Muscle layer of colon (tissue), 2 donors: ENCODE data around the gene CEP112.

Experiments used
- H3K27ac ChIP-seq: one replicate; pipeline ENCODE4 v1.7.0; 2013; ENCODE audit warnings: low read depth, mild to moderate bottlenecking, low read length, moderate library complexity
- H3K27me3 ChIP-seq, 2 donors: one replicate each; pipeline ENCODE4 v1.7.0; 2013; ENCODE audit warnings: low read length in 2 of 2, mild to moderate bottlenecking in 2 of 2; ENCODE audit not compliant: insufficient read depth in 2 of 2, control insufficient read depth in 1 of 2
- H3K36me3 ChIP-seq: one replicate; pipeline ENCODE4 v1.7.0; 2013; ENCODE audit warnings: mild to moderate bottlenecking, low read length; ENCODE audit not compliant: insufficient read depth
- H3K4me1 ChIP-seq: one replicate; pipeline ENCODE4 v1.7.0; 2013; ENCODE audit warnings: mild to moderate bottlenecking, low read length; ENCODE audit not compliant: insufficient read depth
- H3K4me3 ChIP-seq, 2 donors: one replicate each; pipeline ENCODE4 v1.7.0; 2013; ENCODE audit warnings: low read length in 2 of 2, low read depth in 1 of 2, mild to moderate bottlenecking in 1 of 2, moderate library complexity in 1 of 2
- H3K9ac ChIP-seq: one replicate; pipeline ENCODE4 v1.7.0; 2013; ENCODE audit warnings: low read length
- H3K9me3 ChIP-seq: one replicate; pipeline ENCODE4 v1.7.0; 2013; ENCODE audit warnings: mild to moderate bottlenecking, low read length
- donor health status: abdominal sarcoma.
- donor health status: Adenocarcinoma of cecum.

The CEP112 gene

DNA sequence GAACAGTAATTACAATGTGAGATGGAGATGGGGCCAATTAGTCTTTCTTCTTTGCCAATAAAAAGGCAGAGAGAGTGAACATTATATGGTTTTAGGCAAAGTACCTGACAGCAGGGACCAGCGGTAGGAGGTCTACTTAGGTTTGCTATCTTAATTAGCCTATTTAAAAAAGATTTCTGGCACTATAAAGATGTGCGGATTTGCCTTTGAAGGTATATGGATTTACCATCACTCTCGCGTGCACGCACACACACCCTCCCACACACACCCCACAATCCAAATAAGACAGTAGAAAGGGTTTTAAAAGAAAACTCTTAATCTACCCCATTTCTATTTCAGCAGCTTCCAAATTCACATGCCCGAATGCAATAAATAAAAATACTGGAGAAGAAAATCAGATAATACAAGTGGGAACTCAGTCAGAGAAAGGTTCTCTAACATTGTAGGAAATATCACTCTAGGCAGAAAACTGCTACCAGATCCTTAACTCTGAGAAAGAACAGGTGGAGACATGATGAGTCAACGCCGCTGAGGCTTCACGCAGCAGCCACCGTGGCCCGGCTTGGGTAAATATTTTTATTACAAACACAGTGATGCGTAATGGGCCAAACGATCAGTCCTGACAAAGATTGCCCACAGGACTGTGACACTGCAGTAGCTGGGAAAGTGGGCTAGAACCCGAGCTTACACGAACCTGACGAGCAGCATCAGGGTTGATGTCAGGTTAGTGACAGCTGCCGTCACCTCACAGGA lies 563.9 kb downstream of the CEP112 start:
- Histone ChIP-seq H3K4me1 (peaks cover 11% of the 10 kb centered on the region), H3K27me3 (no peaks in the 10 kb centered on the region), H3K9me3 (no peaks in the 10 kb centered on the region), H3K4me3 (peak overlapping the region in 1 of 2 donors; percentile 42), H3K36me3 (no peaks in the 10 kb centered on the region), H3K27ac (no peak overlapping the region), H3K9ac (peak overlapping the region; percentile 22)

DNA sequence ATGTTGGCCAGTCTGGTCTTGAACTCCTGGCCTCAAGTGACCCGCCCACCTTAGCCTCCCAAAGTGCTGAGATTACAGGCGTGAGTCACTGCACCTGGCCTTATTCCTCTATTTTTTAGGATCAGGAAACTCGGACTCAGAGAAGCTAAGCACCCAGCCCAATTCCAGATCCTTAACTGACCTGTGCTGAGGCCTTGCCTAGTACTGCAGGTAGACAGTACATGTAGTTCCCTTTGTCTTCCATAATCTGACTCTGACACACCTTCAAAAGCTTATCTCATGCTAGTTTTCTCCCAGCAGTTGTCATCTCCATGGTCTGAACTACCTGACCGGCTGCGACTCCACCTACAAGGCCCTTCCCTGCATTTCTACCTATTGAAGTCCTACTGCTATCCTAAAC lies 564.8 kb downstream of the CEP112 start:
- Histone ChIP-seq H3K4me3 (no peak overlapping the region), H3K4me1 (peaks cover 11% of the 10 kb centered on the region), H3K27me3 (no peaks in the 10 kb centered on the region)

DNA sequence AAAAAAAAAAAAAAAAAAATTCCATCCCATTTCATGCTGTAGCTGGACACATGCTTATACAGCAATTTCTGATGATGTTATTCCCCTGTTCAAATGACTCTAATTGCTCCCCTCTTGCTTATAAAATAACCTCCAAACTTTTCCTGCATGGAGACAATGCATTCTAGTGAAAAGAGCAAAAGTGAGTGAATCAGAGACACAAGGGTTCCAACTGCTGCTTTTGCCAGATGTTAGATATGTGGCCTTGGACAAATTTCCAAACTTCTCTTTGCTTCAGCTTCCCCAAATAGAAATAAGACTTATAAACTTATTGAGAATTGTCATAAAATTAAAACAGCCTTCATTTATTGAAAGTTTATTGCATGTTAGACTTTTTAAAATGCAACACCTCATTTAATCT lies 565.5 kb downstream of the CEP112 start:
- Histone ChIP-seq H3K27ac (no peak overlapping the region), H3K4me1 (peaks cover 11% of the 10 kb centered on the region), H3K27me3 (no peaks in the 10 kb centered on the region), H3K9me3 (no peaks in the 10 kb centered on the region), H3K36me3 (no peaks in the 10 kb centered on the region), H3K9ac (no peak overlapping the region), H3K4me3 (no peak overlapping the region)

More for the DNA sequence above, 564.8 kb downstream of the CEP112 start:
- no peaks in the 10 kb centered on the region for H3K9me3 ChIP-seq
- H3K9ac ChIP-seq: no peak overlapping the region
- H3K27ac ChIP-seq: no peak overlapping the region
- no peaks in the 10 kb centered on the region for H3K36me3 ChIP-seq

DNA sequence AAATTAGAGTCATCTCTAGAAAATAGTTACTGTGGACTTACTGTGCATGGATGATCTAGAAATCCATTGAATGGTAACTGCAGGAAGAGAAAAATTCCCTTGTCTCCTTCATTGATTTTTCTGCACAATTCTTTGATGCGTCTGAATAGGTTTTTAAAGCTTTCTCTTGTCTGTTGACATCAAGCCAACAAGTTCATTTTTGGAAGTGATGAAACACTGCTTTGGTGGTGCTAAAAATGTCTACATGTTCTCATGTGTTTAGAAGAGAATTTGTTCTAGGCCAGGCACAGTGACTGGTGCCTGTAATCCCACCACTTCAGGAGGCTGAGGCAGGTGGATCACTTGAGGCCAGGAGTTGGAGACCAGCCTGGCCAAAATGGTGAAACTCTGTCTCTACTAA lies 573.4 kb downstream of the CEP112 start:
- no peak overlapping the region for H3K4me3 ChIP-seq
- no peak overlapping the region for H3K27ac ChIP-seq
- H3K4me1 ChIP-seq: no peaks in the 10 kb centered on the region
- H3K9me3 ChIP-seq: no peaks in the 10 kb centered on the region
- H3K36me3 ChIP-seq: no peaks in the 10 kb centered on the region
- H3K9ac ChIP-seq: no peak overlapping the region
- H3K27me3 ChIP-seq: no peaks in the 10 kb centered on the region

DNA sequence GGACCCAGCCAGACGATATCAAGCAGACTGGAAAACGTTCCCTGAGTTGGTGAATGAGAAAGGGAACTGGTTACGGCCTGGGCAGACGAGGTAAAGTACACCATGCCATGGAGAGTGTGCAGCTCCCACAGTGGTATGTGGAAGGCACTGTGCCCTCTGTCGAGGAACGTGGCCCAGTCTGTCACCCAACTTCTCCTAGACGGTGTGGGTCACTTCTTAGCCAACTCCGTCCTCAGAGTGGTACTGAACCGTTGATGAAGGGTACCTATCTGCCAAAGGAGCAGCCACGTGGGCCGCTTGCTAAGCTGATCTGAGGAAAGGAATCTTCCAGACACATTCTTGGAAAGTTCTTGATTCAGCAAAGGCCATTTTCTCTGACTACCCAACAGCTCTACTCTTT lies 574.4 kb downstream of the CEP112 start:
- H3K4me1 ChIP-seq: no peaks in the 10 kb centered on the region

DNA sequence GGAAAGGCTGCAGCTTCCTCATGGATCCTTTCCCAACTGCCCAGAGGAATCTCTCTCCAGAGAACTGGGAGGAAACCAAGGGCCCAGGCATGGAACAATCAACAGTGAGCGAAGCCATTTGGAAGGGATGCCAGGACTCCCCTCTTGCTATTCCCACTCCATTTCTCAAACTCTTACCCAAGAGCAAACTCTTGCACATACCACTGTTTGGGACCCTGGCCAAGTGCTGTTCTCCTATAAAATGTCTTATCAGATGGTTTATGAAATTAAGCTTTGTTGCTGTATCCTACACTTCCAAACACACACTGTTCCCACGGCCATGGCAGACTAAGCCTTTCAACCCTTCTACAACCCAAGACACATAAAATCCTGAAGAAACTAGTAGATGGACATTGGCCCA lies 582.2 kb downstream of the CEP112 start:
- no peaks in the 10 kb centered on the region for H3K27me3 ChIP-seq
- no peak overlapping the region for H3K27ac ChIP-seq
- no peak overlapping the region for H3K9ac ChIP-seq
- no peaks in the 10 kb centered on the region for H3K9me3 ChIP-seq
- H3K36me3 ChIP-seq: no peaks in the 10 kb centered on the region
- no peak overlapping the region for H3K4me3 ChIP-seq
- H3K4me1 ChIP-seq: no peaks in the 10 kb centered on the region

More for the DNA sequence above, 574.4 kb downstream of the CEP112 start:
- no peaks in the 10 kb centered on the region for H3K9me3 ChIP-seq
- no peaks in the 10 kb centered on the region for H3K36me3 ChIP-seq
- H3K4me3 ChIP-seq: no peak overlapping the region
- H3K27me3 ChIP-seq: no peaks in the 10 kb centered on the region
- no peak overlapping the region for H3K27ac ChIP-seq
- H3K9ac ChIP-seq: no peak overlapping the region

DNA sequence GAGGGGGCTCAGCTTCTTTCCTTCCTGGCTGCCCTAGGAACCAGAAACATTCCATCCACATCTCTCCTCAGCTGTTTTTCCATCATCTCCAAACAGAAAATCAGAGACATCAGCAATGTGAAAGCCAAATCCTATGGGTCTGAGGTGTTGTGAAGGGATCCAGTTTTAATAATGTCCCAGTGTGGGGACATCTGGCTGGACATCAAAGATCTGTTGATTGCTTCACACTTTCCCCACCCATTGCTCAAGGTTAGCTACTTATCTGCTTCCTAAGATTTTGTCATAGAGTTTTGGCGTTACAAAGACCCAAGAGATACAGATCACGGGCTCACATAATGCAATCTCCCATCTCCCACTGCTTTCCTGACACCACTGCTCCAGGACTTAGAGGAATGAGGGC lies 582.6 kb downstream of the CEP112 start:
- no peak overlapping the region for H3K4me3 ChIP-seq
- no peaks in the 10 kb centered on the region for H3K36me3 ChIP-seq
- no peaks in the 10 kb centered on the region for H3K4me1 ChIP-seq
- H3K27me3 ChIP-seq: no peaks in the 10 kb centered on the region
- H3K9ac ChIP-seq: no peak overlapping the region
- H3K9me3 ChIP-seq: no peaks in the 10 kb centered on the region
- H3K27ac ChIP-seq: no peak overlapping the region

DNA sequence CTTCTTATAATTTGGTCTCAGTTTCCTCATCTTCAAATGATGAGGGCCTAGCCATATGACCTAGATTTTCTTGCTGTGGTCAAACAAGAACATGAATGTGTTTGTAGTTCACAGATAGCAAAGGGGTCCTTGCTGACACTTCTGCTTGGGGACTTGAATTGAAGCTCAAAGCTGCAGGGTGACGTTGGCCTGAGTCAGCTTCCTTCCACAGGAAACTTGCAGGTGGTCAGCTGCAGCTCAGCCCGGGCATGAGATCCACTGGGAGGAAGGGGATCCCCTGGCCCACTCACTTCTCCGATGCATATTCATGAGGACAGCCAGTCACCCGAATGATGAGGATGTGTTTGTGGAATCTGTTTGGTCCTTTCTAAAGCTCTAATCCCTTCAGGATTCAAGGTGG lies 587.9 kb downstream of the CEP112 start:
- H3K4me3 ChIP-seq: no peak overlapping the region

DNA sequence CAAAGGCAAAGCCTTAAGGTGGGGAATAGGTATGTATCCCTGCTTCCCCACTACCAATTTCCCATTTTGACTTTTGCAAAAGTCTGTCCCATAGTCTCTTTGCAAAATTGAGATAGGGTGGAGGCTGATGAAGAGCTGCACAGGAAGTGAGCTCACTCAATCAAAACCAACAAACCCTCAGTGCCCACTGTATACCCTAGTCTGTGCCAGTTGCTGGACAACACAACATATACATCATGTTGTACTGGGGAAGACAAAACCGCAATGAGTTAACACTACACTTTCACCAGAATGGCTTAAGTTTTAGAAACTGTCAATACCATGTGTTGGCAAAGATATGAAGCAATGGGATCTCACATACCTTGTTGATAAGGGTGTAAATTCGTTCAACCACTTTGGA lies 590.1 kb downstream of the CEP112 start:
- no peak overlapping the region for H3K27ac ChIP-seq
- H3K4me3 ChIP-seq: no peak overlapping the region
- H3K36me3 ChIP-seq: no peaks in the 10 kb centered on the region
- no peaks in the 10 kb centered on the region for H3K27me3 ChIP-seq
- H3K9ac ChIP-seq: no peak overlapping the region
- H3K9me3 ChIP-seq: no peaks in the 10 kb centered on the region
- H3K4me1 ChIP-seq: no peaks in the 10 kb centered on the region

More for the DNA sequence above, 587.9 kb downstream of the CEP112 start:
- Histone ChIP-seq H3K36me3 (no peaks in the 10 kb centered on the region), H3K27ac (no peak overlapping the region), H3K9ac (no peak overlapping the region), H3K27me3 (no peaks in the 10 kb centered on the region), H3K9me3 (no peaks in the 10 kb centered on the region), H3K4me1 (no peaks in the 10 kb centered on the region)

DNA sequence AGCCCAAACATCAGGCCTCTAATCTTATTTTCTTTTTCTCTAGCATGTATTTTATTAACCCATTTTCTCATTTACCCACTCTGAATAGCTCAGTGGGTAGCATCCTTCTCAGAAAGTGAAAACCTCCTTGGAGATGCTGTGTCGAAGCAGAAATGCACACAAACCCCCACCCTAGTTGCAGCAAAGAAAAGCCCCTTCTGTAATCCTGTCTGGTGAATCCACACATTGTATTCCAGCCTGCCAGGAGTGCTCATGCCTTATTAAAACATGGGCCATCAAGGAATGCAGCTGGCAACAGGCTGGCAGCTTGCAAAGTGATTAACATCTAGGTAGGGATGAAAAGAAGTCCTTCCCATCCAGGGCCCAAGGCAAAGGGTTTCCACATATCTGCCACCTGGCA lies 590.8 kb downstream of the CEP112 start:
- Histone ChIP-seq H3K4me1 (no peaks in the 10 kb centered on the region), H3K36me3 (no peaks in the 10 kb centered on the region), H3K9me3 (no peaks in the 10 kb centered on the region), H3K9ac (no peak overlapping the region), H3K27ac (no peak overlapping the region), H3K4me3 (no peak overlapping the region), H3K27me3 (no peaks in the 10 kb centered on the region)

DNA sequence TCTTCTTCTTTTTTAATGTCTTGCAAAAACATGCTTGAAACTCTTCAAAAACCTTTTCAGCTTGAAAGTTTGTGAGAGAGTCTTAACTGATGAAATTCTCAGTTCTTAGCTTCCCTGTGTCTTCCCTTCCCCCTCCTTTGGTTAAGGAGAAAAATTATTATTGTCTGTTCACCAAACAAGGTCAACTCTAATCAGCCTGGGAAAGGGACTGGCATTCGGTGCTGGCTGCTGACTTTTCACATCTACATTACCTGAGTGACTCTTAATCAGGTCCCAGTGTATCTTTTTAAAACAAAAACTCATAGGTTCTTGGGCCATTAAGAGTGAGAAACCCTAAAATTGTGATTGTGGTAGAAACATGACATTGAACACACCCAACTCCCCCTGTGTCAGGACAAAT lies 591.4 kb downstream of the CEP112 start:
- Histone ChIP-seq H3K9ac (no peak overlapping the region), H3K27me3 (no peaks in the 10 kb centered on the region), H3K9me3 (no peaks in the 10 kb centered on the region), H3K27ac (no peak overlapping the region), H3K4me1 (no peaks in the 10 kb centered on the region), H3K36me3 (no peaks in the 10 kb centered on the region), H3K4me3 (no peak overlapping the region)

DNA sequence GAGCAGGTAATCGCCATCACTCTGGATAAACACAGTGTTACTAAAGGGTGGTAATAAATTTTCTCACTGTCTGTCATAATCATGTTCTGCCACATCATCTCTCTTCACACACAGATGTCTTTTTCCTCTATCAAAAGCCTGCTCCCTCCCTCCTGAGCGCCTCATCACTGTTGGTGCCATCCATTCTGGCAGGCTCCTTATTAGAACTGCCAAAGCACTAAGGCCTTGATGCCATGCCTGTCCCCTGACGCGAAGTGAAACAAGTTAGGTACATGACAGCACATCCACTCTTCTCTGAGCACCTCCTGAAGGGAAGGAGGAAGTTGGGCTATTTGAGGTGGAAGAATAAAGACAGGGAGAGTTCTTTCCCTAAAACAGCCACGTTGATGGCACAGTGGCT lies 592.3 kb downstream of the CEP112 start:
- no peak overlapping the region for H3K4me3 ChIP-seq
- H3K27me3 ChIP-seq: no peaks in the 10 kb centered on the region
- no peaks in the 10 kb centered on the region for H3K36me3 ChIP-seq
- no peaks in the 10 kb centered on the region for H3K4me1 ChIP-seq
- no peak overlapping the region for H3K9ac ChIP-seq
- H3K27ac ChIP-seq: no peak overlapping the region
- H3K9me3 ChIP-seq: no peaks in the 10 kb centered on the region
